ENCODE data around the gene TRIM67.

The TRIM67 gene

GRCh38 chr1:231182317-231182716 is 20.5 kb downstream of the TRIM67 start:
- H3K4me1 ChIP-seq (ENCODE audit: insufficient read depth, poor library complexity, severe bottlenecking): no peaks in the 10 kb centered on the region
- no peak for TF ChIP-seq CTCF (IDR thresholded peaks at IDR 0.05; ENCODE audit: poor library complexity, severe bottlenecking)
- no peak for ATAC-seq (ENCODE audit: low read depth)
- H3K4me3 ChIP-seq (ENCODE audit: severe bottlenecking): no peak overlapping the region
- peaks cover 3% of the 10 kb centered on the region for H3K27me3 ChIP-seq (ENCODE audit: insufficient read depth, poor library complexity, severe bottlenecking)
- no peaks in the 10 kb centered on the region for H3K36me3 ChIP-seq (ENCODE audit: low read depth)
- H3K27ac ChIP-seq (ENCODE audit: poor library complexity, severe bottlenecking): no peak overlapping the region
- no peaks in the 10 kb centered on the region for H3K9me3 ChIP-seq (ENCODE audit: severe bottlenecking)
- no peak for DNase-seq (ENCODE audit: low spot score)

GRCh38 chr1:231183639-231184590 is 22.1 kb downstream of the TRIM67 start:
- no peak overlapping the region for H3K27ac ChIP-seq (ENCODE audit: poor library complexity, severe bottlenecking)
- no peak for TF ChIP-seq CTCF (IDR thresholded peaks at IDR 0.05; ENCODE audit: poor library complexity, severe bottlenecking)
- ATAC-seq (ENCODE audit: low read depth): no peak; the same call in 2 of the 3 replicates
- no peaks in the 10 kb centered on the region for H3K4me1 ChIP-seq (ENCODE audit: insufficient read depth, poor library complexity, severe bottlenecking)
- no peak for DNase-seq (ENCODE audit: low spot score)
- no peaks in the 10 kb centered on the region for H3K9me3 ChIP-seq (ENCODE audit: severe bottlenecking)
- H3K4me3 ChIP-seq (ENCODE audit: severe bottlenecking): no peak overlapping the region
- no peaks in the 10 kb centered on the region for H3K27me3 ChIP-seq (ENCODE audit: insufficient read depth, poor library complexity, severe bottlenecking)
- H3K36me3 ChIP-seq (ENCODE audit: low read depth): no peaks in the 10 kb centered on the region

GRCh38 chr1:231184891-231185290 is 23.0 kb downstream of the TRIM67 start:
- Histone ChIP-seq H3K4me3 (ENCODE audit: severe bottlenecking) (no peak overlapping the region), H3K9me3 (ENCODE audit: severe bottlenecking) (no peaks in the 10 kb centered on the region), H3K4me1 (ENCODE audit: insufficient read depth, poor library complexity, severe bottlenecking) (no peaks in the 10 kb centered on the region), H3K27ac (ENCODE audit: poor library complexity, severe bottlenecking) (no peak overlapping the region), H3K27me3 (ENCODE audit: insufficient read depth, poor library complexity, severe bottlenecking) (no peaks in the 10 kb centered on the region), H3K36me3 (ENCODE audit: low read depth) (no peaks in the 10 kb centered on the region)
- no peak for TF ChIP-seq CTCF (IDR thresholded peaks at IDR 0.05; ENCODE audit: poor library complexity, severe bottlenecking)
- DNase-seq (ENCODE audit: low spot score) (no peak), ATAC-seq (ENCODE audit: low read depth) (no peak)

GRCh38 chr1:231185391-231185790 is 23.5 kb downstream of the TRIM67 start:
- no peaks in the 10 kb centered on the region for H3K4me1 ChIP-seq (ENCODE audit: insufficient read depth, poor library complexity, severe bottlenecking)
- no peaks in the 10 kb centered on the region for H3K27me3 ChIP-seq (ENCODE audit: insufficient read depth, poor library complexity, severe bottlenecking)
- H3K9me3 ChIP-seq (ENCODE audit: severe bottlenecking): no peaks in the 10 kb centered on the region
- DNase-seq (ENCODE audit: low spot score) (no peak), ATAC-seq (ENCODE audit: low read depth) (no peak)
- no peak for TF ChIP-seq CTCF (IDR thresholded peaks at IDR 0.05; ENCODE audit: poor library complexity, severe bottlenecking)
- H3K36me3 ChIP-seq (ENCODE audit: low read depth): no peaks in the 10 kb centered on the region
- no peak overlapping the region for H3K27ac ChIP-seq (ENCODE audit: poor library complexity, severe bottlenecking)
- H3K4me3 ChIP-seq (ENCODE audit: severe bottlenecking): no peak overlapping the region
